GM10266 (cell line): ENCODE results near the gene AMZ1.
"Not testable (repeated sequence)": the region's sequence is repeated elsewhere in the genome, so short reads cannot be mapped to it uniquely, and the experiment has no call there.

ENCODE experiments used
- DNase-seq: peaks from one replicate; pipeline ENCODE4 v3.0.0; 2012; ENCODE audit errors: extremely low spot score
- CTCF ChIP-seq: IDR thresholded peaks from 2 replicates; pipeline ENCODE4 v1.5.1; 2012; ENCODE audit warnings: mild to moderate bottlenecking, low read depth; ENCODE audit not compliant: control insufficient read depth, insufficient read depth; ENCODE audit errors: missing control alignments

AMZ1 gene

GRCh38 chr7:2734751-2735571 lies 47.0 kb downstream of the AMZ1 start:
- DNase-seq: no peak
- TF ChIP-seq CTCF: no peak

GRCh38 chr7:2735744-2736143 lies 47.7 kb downstream of the AMZ1 start:
- no peak for DNase-seq
- no peak for TF ChIP-seq CTCF

GRCh38 chr7:2736411-2736914 lies 48.5 kb downstream of the AMZ1 start:
- no peak for TF ChIP-seq CTCF
- DNase-seq: no peak

GRCh38 chr7:2737005-2737743 lies 49.2 kb downstream of the AMZ1 start:
- DNase-seq: not testable (repeated sequence)

GRCh38 chr7:2737771-2738540 lies 50.0 kb downstream of the AMZ1 start:
- no peak for TF ChIP-seq CTCF
- no peak for DNase-seq

GRCh38 chr7:2738766-2739549 lies 51.0 kb downstream of the AMZ1 start:
- no peak for TF ChIP-seq CTCF

GRCh38 chr7:2743523-2744185 lies 55.7 kb downstream of the AMZ1 start:
- not testable (repeated sequence) for DNase-seq

More at GRCh38 chr7:2738766-2739549, 51.0 kb downstream of the AMZ1 start:
- DNase-seq: no peak

- DNase-seq: not testable (repeated sequence)
Observed at GRCh38 chr7:2748684-2749083, 60.7 kb downstream of the AMZ1 start.
